Stimulated activated CD8-positive, alpha-beta memory T cell treated with anti-CD3 and anti-CD28 coated beads, Interleukin-12 subunit alpha, Interleukin-12 subunit beta, amount 100 ng/mL, for 4 hours (primary cell): Measurements from ENCODE around the gene C4B.
"Not testable (repeated sequence)": the region's sequence is repeated elsewhere in the genome, so short reads cannot be mapped to it uniquely, and the experiment has no call there.

Source experiments
- DNase-seq: peaks from one replicate; pipeline ENCODE4 v3.0.0-alpha.2; 2020; ENCODE audit warnings: low read depth

C4B gene

GRCh38 chr6:32053314-32053713 is 38.7 kb downstream of the C4B start:
- not testable (repeated sequence) for DNase-seq

- not testable (repeated sequence) for DNase-seq
Observed at GRCh38 chr6:32055756-32056155, 41.2 kb downstream of the C4B start.

GRCh38 chr6:32056254-32056653 is 41.7 kb downstream of the C4B start:
- DNase-seq, result no peak

GRCh38 chr6:32057966-32058365 is 43.4 kb downstream of the C4B start:
- no peak for DNase-seq

- DNase-seq, result no peak
Observed at GRCh38 chr6:32058511-32058963, 43.9 kb downstream of the C4B start.

- DNase-seq, result no peak
Observed at GRCh38 chr6:32060966-32061655, 46.5 kb downstream of the C4B start.

GRCh38 chr6:32064706-32065105 is 50.1 kb downstream of the C4B start:
- no peak for DNase-seq

GRCh38 chr6:32067521-32067920 is 52.9 kb downstream of the C4B start:
- not testable (repeated sequence) for DNase-seq

- not testable (repeated sequence) for DNase-seq
Observed at GRCh38 chr6:32068315-32068714, 53.7 kb downstream of the C4B start.

- DNase-seq, result no peak
Observed at GRCh38 chr6:32068867-32069266, 54.3 kb downstream of the C4B start.

- no peak for DNase-seq
Observed at GRCh38 chr6:32069460-32069859, 54.9 kb downstream of the C4B start.

- no peak for DNase-seq
Observed at GRCh38 chr6:32069878-32070515, 55.4 kb downstream of the C4B start.

GRCh38 chr6:32070814-32071543 is 56.4 kb downstream of the C4B start:
- no peak for DNase-seq

GRCh38 chr6:32073101-32073500 is 58.5 kb downstream of the C4B start:
- no peak for DNase-seq

- no peak for DNase-seq
Observed at GRCh38 chr6:32073613-32074012, 59.0 kb downstream of the C4B start.

- DNase-seq, result no peak
Observed at GRCh38 chr6:32074996-32075532, 60.5 kb downstream of the C4B start.

GRCh38 chr6:32075781-32076180 is 61.2 kb downstream of the C4B start:
- DNase-seq, result no peak

GRCh38 chr6:32076321-32076809 is 61.8 kb downstream of the C4B start:
- no peak for DNase-seq

GRCh38 chr6:32079566-32080290 is 65.1 kb downstream of the C4B start:
- no peak for DNase-seq

GRCh38 chr6:32081168-32081990 is 66.8 kb downstream of the C4B start:
- no peak for DNase-seq

GRCh38 chr6:32082478-32082877 is 67.9 kb downstream of the C4B start:
- no peak for DNase-seq
